HG03439 (cell line): ENCODE measurements around the gene TRPV3.
A peak's percentile ranks its signal among the peaks of the same experiment; 100 is the strongest.
"Not testable (repeated sequence)": the region's sequence is repeated elsewhere in the genome, so short reads cannot be mapped to it uniquely, and the experiment has no call there.

Source experiments
- ATAC-seq: cut with Tn5 transposase; IDR thresholded peaks from one replicate; pipeline ENCODE4 v1.9.1; 2021; ENCODE audit warnings: mild to moderate bottlenecking, moderate library complexity; ENCODE audit not compliant: unreplicated experiment

TRPV3 gene

DNA sequence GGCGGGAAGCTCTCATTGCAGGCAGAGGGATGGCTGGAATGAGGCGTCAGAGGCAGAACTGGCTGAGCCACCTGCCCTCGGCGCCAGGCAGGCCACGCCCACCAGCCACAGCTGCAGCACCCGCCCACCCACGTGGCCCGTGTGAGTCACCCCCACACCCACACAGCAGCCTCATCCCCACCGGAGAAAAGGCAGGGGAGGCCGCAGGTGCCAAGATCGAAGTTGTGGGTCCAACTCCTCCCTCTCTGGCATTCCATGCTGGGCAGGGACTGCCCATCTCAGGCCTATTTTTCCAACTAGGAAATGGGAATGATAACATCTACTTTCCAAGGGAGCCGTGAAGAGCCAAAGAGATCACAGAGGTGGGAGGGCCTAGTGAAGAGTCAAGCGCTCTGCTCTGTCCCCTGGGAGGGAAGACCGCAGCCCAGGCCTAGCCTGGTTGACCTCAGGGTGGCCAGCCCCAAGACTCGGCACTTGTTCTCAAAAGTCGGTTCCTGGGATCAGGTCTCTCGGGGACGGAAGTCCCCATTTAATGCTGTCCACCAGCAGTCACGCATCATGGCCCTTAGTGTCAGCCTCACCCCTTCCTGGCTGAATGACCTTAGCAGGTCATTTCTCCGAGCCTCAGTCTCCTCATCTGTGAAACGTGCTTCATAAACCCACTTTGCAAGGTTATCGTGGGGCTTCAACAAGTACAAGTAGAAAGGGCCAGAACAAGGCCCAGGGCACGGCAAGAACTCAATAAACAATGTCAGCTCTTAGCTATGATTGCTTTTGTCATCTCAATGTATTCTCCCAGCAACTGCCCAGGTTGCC is at the start of gene TRPV3:
TSS of gene TRPV3 (minus strand) at position 45 of the 816 bp plus-strand sequence. CDS start 2,962 bp downstream, outside the sequence.
- peak; percentile 47 for ATAC-seq

DNA sequence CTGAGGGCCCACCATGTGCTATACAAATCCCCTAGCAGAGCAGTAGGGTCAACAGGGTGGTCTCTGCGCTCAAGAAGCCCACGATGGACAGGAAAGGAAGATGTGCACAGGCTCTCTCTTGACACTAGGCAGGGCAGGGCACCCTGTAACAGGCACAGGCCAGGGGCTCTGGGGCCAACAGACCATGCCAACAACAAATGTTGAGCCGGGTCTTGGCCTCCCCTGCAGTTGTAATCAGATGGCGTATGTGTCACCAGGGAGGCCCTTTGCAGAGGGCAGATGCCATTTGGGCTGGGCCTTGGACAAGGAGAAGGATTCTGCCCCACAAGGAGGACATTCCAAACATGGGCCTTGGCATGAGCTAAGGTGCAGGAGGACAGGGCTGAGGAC is 46.3 kb upstream of the TRPV3 start:
- ATAC-seq, result no peak

DNA sequence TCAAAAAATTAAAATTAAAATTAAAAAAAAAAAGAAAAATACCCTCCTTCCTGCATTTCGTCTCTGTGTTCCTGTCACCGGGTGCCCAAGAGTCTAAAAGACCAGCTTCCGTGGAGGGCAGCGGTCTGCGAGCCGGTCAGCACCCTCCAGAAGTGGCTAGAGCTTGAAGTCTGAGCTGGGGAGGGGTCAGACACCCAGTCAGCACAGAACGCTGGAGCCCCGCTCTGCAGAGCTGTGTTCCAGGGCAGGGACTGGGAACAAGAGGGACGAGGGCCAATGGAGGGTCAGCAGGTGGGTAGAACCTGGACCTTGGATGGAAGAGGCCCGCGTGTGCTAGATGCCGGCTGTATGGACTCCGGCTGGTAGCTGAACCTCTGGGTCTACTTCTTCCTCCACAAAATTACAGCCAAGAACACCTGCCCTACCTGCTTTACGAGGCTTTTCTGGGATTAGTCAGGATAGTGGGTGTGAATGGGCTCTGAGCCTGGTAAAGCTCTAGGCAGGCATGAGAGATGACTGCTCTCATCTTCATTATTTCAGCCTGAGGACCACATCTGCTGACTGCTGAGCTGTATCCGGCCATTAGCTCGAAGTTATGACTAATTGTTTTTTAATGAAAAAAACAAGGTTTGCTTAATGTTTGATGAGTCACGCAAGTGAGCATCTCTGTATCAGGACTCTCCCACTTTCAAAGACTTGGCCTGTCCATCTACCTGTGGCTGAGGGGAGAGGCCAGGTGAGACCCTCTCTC is 45.7 kb upstream of the TRPV3 start:
- ATAC-seq, result no peak

DNA sequence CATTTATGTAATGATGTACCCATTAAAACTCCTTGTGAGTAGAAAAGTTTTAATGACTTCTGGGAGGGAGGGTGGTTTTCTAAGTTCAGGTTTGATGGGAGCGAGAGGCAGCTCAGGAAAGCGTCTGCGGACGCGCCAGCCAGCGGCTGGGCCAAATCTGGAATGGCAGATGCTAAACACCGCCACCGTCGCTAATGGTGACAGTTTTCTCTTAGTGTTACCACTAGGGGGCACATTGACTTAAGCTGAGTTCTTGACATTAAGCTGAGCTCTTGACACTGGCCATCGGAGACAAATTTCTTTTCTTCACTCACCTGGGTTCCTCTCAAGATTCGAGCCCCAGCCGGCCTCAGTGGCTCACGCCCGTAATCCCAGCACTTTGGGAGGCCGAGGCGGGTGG is 44.9 kb upstream of the TRPV3 start:
- no peak for ATAC-seq

DNA sequence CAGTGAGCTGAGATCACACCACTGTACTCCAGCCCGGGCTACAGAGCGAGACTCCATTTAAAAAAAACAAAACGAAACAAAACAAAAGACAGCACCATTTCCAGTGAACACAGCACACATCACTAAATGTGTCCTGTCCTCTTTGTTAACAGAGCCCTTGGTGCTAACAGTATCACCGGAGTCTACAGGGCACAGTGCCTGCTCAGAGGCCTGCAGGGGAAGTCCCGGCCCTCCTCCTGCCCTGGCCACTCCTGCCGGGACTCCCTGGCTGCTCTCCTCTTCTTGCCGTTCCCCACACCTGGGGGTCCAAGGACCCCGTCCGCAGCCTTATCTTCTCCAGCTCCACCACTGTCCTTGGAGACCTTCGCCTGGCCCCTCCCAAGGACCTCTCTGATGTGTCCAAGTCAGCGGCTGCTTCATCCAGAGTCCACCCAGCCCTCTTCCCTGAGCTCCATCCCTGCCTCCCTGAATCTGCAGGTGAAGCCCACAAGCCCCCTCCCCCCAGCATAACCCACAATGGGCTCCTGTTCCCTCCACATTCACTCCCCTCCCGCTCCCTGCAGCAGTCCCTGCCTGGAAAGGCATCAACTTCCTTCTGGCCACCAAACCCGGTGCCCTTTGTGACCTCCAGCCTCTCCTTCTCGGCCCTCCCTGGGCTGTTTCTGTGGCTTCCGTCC is 43.1 kb upstream of the TRPV3 start:
- ATAC-seq, result no peak

DNA sequence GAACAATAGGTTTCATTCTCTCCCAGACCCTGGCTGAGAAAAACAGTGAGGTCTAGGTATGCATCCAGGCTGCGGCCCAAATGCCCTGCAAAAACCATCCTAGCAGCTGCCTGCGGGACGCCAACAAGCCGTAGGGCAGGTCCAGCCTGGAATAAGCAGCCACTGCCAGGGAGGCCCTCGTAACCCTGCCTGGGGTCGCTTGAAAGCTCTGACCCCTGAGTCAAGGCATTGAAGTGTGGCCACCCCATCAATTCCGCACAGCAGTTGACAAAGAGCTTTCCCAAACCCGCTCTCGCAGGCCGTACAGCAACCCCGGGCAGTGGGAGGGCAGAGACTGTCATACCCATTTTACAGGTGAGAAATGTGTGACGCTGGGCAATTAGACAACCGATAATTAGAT is 40.5 kb upstream of the TRPV3 start:
- ATAC-seq, result no peak

DNA sequence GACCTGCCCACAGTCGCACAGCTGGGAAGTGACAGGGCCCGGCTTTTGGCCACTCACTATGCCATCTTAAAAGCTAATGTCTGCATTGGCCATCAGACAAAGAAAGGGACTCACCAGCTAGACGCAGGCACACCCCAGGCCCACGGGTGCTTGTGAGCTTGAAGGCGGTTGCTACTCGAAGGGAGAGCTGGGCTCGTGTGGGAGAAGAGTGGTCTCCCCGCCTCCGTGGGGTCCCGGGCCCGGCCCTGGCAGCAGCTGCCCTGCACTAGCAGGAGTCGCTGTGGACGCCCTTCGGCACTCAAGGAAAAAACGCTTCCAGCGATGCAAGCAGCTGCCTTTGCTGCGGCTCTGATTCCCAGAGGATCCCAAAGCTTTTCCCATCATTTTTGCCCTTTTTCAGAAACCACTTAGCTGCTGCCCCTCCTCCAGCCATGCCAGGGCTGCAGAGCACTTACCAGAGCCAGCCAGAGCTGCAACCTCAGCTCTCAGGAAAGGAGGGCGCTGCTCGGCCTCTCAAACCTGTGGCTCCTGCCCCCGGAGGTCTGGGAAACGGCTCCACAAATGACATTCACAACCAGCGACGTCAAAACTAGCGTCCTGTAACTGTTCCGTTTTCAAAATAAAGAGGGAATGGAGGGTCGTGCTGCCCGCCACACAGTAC is 39.3 kb upstream of the TRPV3 start:
- ATAC-seq, result no peak

DNA sequence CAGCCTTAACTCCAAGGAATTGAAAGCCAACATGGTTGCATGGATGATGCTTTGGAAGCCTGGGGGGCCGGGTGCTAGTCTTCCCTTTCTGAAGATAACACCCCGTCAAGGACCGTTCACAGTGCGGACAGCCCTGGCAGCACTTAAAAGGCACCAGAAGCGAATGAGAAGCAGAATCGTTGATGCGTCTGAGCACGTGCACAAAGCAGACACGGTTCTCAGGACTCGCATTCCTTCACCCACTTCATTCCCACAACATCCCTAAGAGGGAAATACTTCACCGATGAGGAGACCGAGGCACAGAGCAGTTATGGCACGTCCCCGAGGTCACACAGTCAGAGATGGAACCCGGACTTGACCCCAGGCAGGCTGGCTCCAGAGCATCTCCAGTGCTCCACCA is 37.4 kb upstream of the TRPV3 start:
- no peak for ATAC-seq

DNA sequence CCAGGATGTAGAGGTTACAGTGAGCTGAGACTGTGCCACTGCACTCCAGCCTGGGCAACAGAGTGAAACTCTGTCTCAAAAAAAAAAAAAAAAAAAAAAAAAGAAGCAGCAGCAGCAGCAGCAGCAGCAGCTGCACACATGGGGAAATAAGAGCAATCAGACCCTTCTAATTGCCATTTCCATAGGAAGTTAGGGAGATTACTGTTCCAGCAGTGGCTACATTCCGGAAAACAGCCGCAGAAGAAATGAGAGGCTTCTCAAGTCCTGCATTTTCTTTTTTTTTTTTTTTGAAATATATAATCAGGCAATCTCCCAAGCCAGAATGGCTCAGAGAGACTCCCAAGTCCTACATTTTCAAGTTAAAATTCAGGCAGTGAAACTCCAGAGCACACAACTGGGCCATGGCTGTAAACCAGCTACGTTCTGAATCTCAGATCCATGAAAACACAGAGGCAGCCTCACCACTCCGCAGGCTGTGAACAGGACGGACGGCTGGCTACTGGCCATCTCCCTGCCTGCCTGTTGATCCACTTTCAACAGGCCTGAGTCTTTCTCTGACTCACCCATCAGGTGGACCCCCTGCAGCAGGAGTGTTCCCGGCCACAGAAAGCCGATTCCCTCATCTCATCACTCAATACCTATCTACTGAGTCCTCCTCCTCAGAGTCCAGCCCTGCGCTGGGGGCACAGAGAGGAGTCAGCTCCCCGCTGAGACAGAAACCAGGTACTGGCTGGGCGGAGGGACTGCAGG is 36.6 kb upstream of the TRPV3 start:
- ATAC-seq, result no peak

DNA sequence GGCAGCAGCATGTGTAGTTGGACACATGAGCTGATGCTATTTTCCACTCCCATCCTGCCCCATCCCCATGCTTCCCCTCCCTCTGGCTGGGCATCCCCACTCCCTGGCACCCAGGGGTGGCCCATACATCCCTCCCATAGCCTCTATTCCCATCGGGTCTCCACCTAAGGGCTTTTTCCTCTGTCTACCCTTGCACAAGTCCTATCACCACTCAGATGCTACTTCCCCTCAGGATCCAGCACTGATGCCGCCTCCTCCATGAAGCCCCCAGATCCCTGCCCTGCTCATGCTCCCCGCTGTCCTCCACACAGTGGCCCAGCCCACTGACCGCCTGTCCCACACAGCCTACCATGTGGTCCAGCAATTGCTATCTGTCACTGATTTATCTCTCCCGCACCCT is 35.8 kb upstream of the TRPV3 start:
- no peak for ATAC-seq

DNA sequence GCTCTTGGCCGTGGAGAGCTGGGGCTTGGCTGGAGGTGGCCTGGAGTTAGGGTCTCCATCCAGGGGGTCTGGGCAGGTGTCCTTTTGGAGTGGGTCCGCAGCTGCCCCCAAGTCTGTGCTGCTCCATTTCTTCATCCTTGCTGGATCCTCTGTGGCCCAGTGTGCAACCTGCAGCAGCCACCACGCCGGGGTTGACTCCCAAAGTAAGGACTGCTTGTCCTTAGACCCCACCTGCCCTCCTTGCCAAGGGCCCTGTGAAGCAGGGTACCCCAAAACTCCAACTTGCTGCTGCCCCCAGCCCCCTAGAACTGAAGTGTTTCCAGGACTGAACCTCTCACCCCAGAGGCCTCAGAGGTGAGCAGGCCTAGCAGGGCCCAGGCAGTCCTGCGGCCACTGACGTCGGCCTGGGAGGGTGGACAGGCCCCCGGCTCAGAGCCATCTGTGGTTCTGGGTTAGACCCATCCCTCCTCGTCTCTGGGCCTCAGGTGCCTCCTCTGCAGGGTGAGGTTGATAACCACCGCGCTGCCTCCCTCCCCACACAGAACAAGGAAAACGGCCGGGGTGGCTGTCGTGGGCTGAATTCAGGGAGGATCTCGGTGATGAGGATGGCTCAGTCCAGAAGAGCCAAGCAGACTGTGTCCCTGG is 34.7 kb upstream of the TRPV3 start:
- ATAC-seq, result no peak

DNA sequence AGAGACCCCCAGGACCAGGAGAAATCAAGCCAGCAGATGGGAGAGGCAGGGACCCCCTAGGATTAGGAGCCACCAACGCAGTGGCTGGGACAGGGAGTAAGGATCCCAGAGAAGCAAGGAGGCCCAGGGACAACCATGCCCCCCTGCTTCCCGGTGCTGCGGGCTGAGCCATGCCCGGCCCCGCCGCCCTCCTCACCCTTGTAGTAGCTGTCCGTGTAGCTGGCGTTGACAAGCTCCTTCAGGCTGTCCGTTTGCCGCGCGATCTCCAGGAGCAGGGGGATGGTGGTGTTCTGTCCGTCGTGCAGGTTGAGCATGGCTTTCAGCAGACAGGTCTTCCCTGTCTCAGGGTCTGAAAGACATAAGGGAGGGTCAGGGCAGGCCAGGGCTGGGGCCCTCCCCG is 33.2 kb upstream of the TRPV3 start:
- ATAC-seq, result no peak

DNA sequence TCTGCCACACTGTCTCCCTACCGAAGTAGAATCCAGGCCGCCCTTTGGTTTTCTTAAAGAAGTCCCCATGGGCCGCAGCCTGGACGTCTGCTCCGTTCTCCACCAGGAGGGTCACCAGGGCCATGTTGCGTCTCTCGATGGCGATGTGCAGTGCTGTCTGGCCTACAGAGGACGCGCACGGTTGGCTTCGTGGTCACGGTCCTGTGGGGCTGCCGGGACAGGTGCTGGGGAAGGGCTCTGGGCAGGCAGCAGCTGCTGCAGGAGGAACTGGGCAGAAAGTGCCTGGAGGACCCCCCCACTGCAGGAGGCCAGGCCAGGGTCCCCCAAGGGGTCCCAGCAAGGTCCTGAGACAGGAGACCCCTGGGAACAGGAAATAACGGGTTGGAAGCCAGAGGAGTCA is 32.6 kb upstream of the TRPV3 start:
- ATAC-seq, result no peak

DNA sequence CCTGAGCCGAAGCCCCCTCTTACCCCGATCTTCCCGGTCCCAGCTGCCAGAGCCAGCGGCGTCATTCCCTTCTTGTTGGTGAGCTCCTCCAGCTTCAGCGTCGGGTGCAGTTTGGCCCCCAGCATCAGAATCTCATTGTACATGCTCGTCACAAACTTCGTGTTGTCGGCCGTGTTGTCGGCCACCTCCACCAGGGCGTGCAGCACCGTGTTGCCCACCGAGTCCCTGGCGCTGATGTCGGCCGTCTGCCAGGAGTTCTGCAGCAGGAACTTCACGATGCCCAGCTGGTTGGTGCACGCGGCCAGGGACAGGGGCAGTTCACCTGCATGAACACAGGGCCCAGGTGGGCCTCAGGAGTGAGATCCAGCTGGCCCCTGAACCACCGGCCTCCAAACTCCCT is 32.2 kb upstream of the TRPV3 start:
- ATAC-seq, result no peak

DNA sequence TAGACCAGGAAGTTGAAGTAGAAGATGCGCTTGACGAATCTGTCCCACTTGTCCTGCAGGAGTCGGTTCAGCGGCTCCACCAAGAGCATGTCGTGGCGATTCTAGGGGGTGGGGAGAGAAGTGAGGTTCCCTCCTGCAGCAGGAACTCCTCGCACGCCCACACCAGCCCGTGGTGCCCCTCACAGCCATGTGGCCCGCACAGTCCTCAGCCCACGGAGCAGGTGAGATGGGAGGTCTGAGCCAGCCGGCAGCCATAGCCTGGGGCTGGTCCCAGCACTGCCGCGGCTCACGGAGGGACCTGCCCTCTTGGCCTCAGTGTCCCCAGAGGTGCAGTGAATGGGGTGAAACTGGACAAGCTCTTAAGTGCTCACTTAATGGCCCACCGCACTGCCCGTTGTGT is 28.2 kb upstream of the TRPV3 start:
- no peak for ATAC-seq

DNA sequence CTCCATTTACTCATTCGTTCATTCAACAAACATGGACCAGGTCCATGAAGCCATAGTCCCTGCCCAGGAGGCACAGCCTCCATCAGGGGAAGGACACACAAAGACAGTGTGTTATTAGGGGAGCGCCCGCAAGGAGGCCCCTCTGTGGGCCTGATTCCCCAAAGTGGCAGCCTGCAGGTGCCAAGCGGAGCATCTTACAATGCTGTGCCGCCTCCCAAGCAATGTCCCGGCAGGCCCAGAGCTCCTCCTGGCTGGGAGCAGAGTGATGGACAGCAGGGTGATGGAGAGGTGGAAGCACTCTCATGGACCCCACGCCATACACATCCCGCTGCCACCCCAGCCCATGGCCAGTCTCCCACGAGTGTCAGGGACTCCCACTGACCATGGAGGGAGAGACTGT is 25.8 kb upstream of the TRPV3 start:
- no peak for ATAC-seq

DNA sequence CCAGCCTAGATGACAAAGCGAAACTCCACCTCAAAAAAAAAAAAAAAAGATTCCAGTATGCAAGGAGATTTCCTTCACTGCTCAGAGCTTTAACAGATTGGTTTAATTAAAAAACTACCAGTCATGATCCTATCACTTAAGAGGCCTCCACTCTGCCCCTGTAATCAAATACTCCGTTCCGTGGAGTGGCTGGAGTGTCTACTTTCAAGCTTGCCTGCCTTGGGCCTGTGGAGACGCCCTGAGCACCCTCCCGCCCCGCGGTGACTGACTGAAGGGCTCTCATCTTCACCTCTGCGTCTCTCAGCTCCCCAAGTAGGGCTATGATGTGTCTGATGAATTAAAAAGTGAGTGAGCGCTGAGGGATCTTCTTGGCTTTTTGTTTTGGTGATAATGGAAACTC is 25.3 kb upstream of the TRPV3 start:
- no peak for ATAC-seq

DNA sequence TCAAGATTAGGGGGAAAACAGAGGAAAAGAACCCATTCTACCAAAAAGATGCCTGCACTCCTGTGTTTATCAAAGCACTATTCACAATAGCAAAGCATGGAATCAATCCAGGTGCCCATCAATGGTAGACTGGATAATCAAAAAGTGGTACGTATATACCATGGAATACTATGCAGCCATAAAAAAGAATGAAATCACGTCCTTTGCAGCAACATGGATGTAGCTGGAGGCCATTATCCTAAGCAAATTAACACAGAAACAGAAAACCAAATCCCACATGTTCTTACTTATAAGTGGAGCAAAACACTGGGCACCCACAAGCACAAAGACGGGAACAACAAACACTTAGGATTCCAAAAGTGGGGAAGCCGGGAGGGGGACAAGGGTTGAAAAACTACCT is 21.1 kb upstream of the TRPV3 start:
- not testable (repeated sequence) for ATAC-seq

DNA sequence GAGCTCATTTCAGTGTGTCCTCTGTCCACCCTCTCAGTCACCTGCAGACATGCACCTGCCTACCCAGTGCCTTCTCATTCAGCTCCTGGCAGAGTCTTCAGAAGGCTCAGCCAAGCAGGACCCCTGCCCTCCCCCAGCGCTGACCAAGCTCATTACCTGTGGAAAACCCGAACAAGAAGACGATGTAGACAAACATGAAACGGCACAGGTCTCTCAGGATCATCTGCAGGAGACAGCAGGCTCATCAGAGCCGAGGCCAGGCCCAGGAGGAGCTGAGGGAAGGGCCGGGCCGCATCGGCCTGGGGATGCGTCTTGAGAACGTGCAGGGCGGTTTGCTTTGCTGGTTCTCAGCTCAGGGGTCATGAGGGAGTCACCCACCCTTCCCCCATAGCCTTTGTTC is 19.4 kb upstream of the TRPV3 start:
- ATAC-seq, result no peak

DNA sequence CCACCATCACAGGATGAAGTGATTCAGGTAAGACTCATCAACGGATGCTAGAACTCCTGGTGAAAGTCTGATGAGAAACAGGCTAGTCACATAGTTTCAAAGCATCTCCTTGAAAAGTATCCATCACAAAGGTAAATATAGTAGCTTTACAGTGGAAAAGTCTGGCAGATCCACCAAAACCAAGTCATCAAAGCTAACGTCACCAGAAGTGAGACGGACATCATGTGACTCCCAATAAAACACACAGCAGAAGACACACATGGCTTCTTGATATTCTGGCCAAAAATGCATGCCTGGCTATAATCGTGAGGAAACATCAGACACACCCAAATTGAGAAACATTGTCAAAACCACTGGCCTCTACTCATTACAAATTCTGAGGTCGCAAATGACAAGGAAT is 17.9 kb upstream of the TRPV3 start:
- no peak for ATAC-seq
